Progenitor cell of endocrine pancreas (in vitro differentiated cells): ENCODE data around the gene FHAD1. TPM values are rescaled to one million over a fixed set of nuclear protein-coding genes. Genes with fewer than 3 reads are reported as not detected.

Source experiments
- DNase-seq: peaks from one replicate; pipeline ENCODE4 v3.0.0; 2021; ENCODE audit warnings: low spot score; ENCODE audit not compliant: unreplicated experiment
- H3K27ac Mint-ChIP-seq: 2 replicates; pipeline ENCODE4 v1.8.0; 2021; ENCODE audit warnings: mild to moderate bottlenecking, moderate library complexity, mixed read lengths
- H3K27me3 Mint-ChIP-seq: 2 replicates; pipeline ENCODE4 v1.8.0; 2021; ENCODE audit warnings: mixed read lengths
- H3K36me3 Mint-ChIP-seq: 2 replicates; pipeline ENCODE4 v1.8.0; 2022; ENCODE audit warnings: mixed read lengths; ENCODE audit not compliant: insufficient read depth
- H3K4me1 Mint-ChIP-seq: 2 replicates; pipeline ENCODE4 v1.8.0; 2021; ENCODE audit warnings: low read depth, mixed read lengths
- H3K4me3 Mint-ChIP-seq: 2 replicates; pipeline ENCODE4 v1.8.0; 2021; ENCODE audit warnings: low read depth, mild to moderate bottlenecking, moderate library complexity, mixed read lengths
- H3K9me3 Mint-ChIP-seq: 2 replicates; pipeline ENCODE4 v1.8.0; 2021; ENCODE audit warnings: low read depth, mixed read lengths
- total RNA-seq: library from RNA; stranded (reverse); gene quantifications from 2 replicates; pipeline ENCODE4 v1.2.1, GENCODE V29; 2021
- TF ChIP-seq, protein P1 (sequence below): fragments of 200-600 bp; sonication (generic); IDR thresholded peaks from one replicate; pipeline ENCODE4 v1.5.0; 2021; ENCODE audit warnings: antibody characterized with exemption, mild to moderate bottlenecking; ENCODE audit not compliant: unreplicated experiment

Gene FHAD1
- total RNA-seq, 1 donor from 2014 or later: 5.0 TPM

DNA sequence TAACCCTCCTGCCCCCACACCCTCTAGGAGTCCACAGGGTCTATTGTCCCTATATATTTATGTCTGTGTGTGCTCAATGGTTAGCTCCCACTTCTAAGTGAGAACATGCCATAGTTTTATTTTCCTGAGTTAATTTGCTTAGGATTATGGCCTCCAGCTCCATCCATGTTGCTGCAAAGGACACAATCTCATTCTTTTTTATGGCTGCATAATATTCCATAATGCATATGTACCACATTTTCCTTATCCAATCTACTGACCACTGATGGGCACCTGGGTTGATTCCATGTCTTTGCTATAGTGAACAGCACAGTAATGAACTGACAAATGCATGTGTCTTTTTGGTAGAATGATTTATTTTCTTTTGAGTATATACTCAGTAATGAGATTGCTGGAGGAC, 13.3 kb upstream of the FHAD1 start:
- Mint-ChIP-seq H3K27me3 (peaks cover 4% of the 10 kb centered on the region), H3K4me1 (no peaks in the 10 kb centered on the region), H3K4me3 (no peak overlapping the region), H3K27ac (no peak overlapping the region), H3K36me3 (no peaks in the 10 kb centered on the region), H3K9me3 (no peaks in the 10 kb centered on the region)
- DNase-seq: no peak
- TF ChIP-seq, protein P1, sequence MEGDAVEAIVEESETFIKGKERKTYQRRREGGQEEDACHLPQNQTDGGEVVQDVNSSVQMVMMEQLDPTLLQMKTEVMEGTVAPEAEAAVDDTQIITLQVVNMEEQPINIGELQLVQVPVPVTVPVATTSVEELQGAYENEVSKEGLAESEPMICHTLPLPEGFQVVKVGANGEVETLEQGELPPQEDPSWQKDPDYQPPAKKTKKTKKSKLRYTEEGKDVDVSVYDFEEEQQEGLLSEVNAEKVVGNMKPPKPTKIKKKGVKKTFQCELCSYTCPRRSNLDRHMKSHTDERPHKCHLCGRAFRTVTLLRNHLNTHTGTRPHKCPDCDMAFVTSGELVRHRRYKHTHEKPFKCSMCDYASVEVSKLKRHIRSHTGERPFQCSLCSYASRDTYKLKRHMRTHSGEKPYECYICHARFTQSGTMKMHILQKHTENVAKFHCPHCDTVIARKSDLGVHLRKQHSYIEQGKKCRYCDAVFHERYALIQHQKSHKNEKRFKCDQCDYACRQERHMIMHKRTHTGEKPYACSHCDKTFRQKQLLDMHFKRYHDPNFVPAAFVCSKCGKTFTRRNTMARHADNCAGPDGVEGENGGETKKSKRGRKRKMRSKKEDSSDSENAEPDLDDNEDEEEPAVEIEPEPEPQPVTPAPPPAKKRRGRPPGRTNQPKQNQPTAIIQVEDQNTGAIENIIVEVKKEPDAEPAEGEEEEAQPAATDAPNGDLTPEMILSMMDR: no peak

DNA sequence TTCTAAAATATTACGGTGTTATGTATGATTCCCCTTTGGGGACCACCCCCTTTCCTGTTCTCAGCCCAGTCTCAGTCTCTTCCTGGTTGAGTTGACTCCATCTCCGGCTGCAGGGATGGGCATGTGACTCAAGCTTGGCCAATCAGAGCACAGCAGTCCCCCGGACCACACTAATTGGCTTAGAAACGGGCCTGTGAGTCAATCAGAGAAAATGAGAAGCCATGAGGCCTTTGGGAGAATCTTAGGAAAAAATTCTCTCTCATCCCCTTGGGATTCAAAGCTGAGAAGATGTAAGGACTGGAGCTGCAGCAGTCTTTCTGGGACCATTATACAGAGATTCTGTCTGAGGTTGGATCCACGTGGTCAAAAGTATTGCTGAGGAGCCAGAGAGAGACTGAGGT, 10.7 kb upstream of the FHAD1 start:
- H3K4me3 Mint-ChIP-seq: no peak overlapping the region
- H3K27ac Mint-ChIP-seq: no peak overlapping the region
- no peaks in the 10 kb centered on the region for H3K36me3 Mint-ChIP-seq
- TF ChIP-seq, protein P1: no peak
- peaks cover 7% of the 10 kb centered on the region for H3K27me3 Mint-ChIP-seq
- DNase-seq: no peak
- H3K9me3 Mint-ChIP-seq: no peaks in the 10 kb centered on the region
- H3K4me1 Mint-ChIP-seq: peaks cover 3% of the 10 kb centered on the region

DNA sequence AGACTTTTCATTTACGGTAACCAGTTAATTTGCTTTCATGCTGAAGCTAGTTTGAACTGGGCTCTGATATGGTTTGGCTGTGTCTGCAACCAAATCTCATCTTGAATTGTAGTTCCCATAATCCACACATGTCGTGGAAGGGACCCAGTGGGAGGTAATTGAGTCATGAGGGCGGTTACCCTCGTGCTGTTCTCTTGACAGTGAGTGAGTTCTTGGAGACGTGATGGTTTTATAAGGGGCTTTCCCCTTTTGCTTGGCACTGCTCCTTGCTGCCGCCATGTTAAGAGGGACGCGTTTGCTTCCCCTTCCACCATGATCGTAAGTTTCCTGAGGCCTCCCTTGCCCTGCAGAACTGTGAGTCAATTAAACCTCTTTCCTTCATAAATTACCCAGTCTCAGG, 10.3 kb upstream of the FHAD1 start:
- Mint-ChIP-seq H3K27ac (no peak overlapping the region), H3K9me3 (no peaks in the 10 kb centered on the region), H3K4me3 (no peak overlapping the region), H3K27me3 (peaks cover 7% of the 10 kb centered on the region), H3K36me3 (no peaks in the 10 kb centered on the region), H3K4me1 (peaks cover 3% of the 10 kb centered on the region)
- no peak for DNase-seq
- TF ChIP-seq, protein P1: no peak

DNA sequence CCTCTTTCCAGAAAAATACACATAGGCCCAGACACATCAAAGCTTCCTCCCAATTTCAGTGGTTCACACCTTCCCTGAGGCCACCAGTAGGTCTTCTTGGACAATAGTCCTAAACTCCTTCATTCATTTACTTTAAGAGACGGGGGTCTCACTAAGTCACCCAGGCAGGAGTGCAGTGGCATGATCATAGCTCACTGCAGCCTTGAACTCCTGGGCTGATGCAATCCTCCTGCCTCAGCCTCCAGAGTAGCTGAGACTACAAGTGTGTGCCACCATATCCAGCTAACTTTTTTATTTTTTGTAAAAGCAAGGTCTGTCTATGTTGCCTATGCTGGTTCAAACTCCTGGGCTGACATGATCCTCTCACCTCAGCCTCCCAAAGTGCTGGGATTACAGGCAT, 8.2 kb upstream of the FHAD1 start:
- H3K9me3 Mint-ChIP-seq: no peaks in the 10 kb centered on the region
- TF ChIP-seq, protein P1: no peak
- no peaks in the 10 kb centered on the region for H3K36me3 Mint-ChIP-seq
- H3K4me3 Mint-ChIP-seq: no peak overlapping the region
- H3K27me3 Mint-ChIP-seq: peaks cover 11% of the 10 kb centered on the region
- H3K27ac Mint-ChIP-seq: no peak overlapping the region
- DNase-seq: no peak
- H3K4me1 Mint-ChIP-seq: peaks cover 3% of the 10 kb centered on the region

DNA sequence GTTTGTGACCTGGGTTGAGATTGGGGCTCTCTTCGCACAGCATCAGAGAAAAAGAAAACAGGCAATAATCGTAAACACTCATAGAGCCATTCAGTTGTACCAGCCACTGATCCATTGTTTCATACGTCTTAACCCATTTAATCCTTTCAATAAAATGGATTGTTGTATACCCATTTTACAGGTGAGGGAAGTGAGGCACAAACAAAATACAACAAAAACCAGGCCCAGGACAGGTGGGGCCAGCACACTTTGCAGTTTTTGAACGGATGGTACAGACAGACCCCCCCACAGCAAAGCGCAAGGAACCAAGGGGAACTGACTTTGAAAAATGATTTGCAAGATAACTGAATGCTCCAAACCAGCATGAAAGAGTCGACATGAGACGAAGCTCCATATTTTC, 4.3 kb upstream of the FHAD1 start:
- H3K9me3 Mint-ChIP-seq: no peaks in the 10 kb centered on the region
- peaks cover 20% of the 10 kb centered on the region for H3K27me3 Mint-ChIP-seq
- peaks cover 5% of the 10 kb centered on the region for H3K4me1 Mint-ChIP-seq
- no peaks in the 10 kb centered on the region for H3K36me3 Mint-ChIP-seq
- no peak overlapping the region for H3K27ac Mint-ChIP-seq
- DNase-seq: no peak
- H3K4me3 Mint-ChIP-seq: no peak overlapping the region
- TF ChIP-seq, protein P1: no peak
